NCI-H2196 treated with DMSO at 0.1 percent for 48 hours (cell line): ENCODE results near the gene RELN.
"Not testable (repeated sequence)": the region's sequence is repeated elsewhere in the genome, so short reads cannot be mapped to it uniquely, and the experiment has no call there.

Experiments used
- DNase-seq: peaks from one replicate; lab custom pipeline; 2025; ENCODE audit not compliant: unreplicated experiment; lab: John Stamatoyannopoulos, UW

RELN gene

GRCh38 chr7:103533761-103534160 is 455.7 kb downstream of the RELN start:
- DNase-seq: no peak

- DNase-seq: no peak
These were observed 456.5 kb downstream of the RELN start for GRCh38 chr7:103532955-103533354.

- DNase-seq: no peak
These were observed 461.3 kb downstream of the RELN start for GRCh38 chr7:103528152-103528551.

GRCh38 chr7:103525937-103526336 is 463.5 kb downstream of the RELN start:
- DNase-seq: no peak

GRCh38 chr7:103524042-103524907 is 465.2 kb downstream of the RELN start:
- no peak for DNase-seq

- no peak for DNase-seq
These were observed 467.5 kb downstream of the RELN start for GRCh38 chr7:103521937-103522336.

- no peak for DNase-seq
These were observed 484.8 kb downstream of the RELN start for GRCh38 chr7:103504505-103505135.

GRCh38 chr7:103501206-103501605 is 488.3 kb downstream of the RELN start:
- DNase-seq: no peak

GRCh38 chr7:103499976-103500375 is 489.5 kb downstream of the RELN start:
- DNase-seq: no peak

GRCh38 chr7:103487419-103487818 is 502.0 kb downstream of the RELN start:
- DNase-seq: no peak

GRCh38 chr7:103486873-103487272 is 502.6 kb downstream of the RELN start:
- DNase-seq: not testable (repeated sequence)

GRCh38 chr7:103480771-103481170 is 508.7 kb downstream of the RELN start:
- no peak for DNase-seq

GRCh38 chr7:103474956-103475355 is 514.5 kb downstream of the RELN start:
- no peak for DNase-seq

GRCh38 chr7:103469095-103469948 is 520.1 kb downstream of the RELN start:
- no peak for DNase-seq

- DNase-seq: no peak
These were observed 522.6 kb downstream of the RELN start for GRCh38 chr7:103466814-103467213.

GRCh38 chr7:103462358-103462757 is 527.1 kb downstream of the RELN start:
- DNase-seq: no peak

GRCh38 chr7:103447073-103447960 is 542.1 kb downstream of the RELN start:
- peak; percentile 70 for DNase-seq

- peak; percentile 49 for DNase-seq
These were observed 543.4 kb downstream of the RELN start, which contains the start of gene SLC26A5 for GRCh38 chr7:103446049-103446520. Gene SLC26A5 (minus strand): TSS chr7:103446207. CDS start chr7:103421514, 24,693 bp downstream.

GRCh38 chr7:103445228-103446048 is 544.0 kb downstream of the RELN start:
- DNase-seq: no peak
